IMR-90 (cell line): ENCODE data around the gene TBC1D9. TPM values are rescaled to one million over a fixed set of nuclear protein-coding genes. Genes with fewer than 3 reads are reported as not detected.

ENCODE experiments used
- ATAC-seq: fragments of 200-7000 bp; cut with Tn5 transposase; 2 replicates; pipeline ENCODE4 v1.9.1; 2020; ENCODE audit warnings: low read depth, mild to moderate bottlenecking, moderate library complexity
- BruUV-seq: library from RNA; stranded (reverse); fragments of 400-500 nt; replicated peaks from 2 replicates; lab custom pipeline; 2021; lab: Mats Ljungman, UMichigan
- CTCF ChIA-PET: fragments of 300-600 bp; formaldehyde crosslinking; extraction: SDS; loops from one replicate; lab custom pipeline; 2021; ENCODE audit warnings: antibody characterized with exemption; lab: Yijun Ruan, JAX
- POLR2A ChIA-PET: fragments of 300-600 bp; sonication (Branson Sonifier 250); formaldehyde crosslinking; loops from one replicate; lab custom pipeline; 2022; ENCODE audit warnings: antibody characterized with exemption; ENCODE audit not compliant: unreplicated experiment; lab: Charles Lee
- DNase-seq: peaks from one replicate; pipeline ENCODE4 v3.0.0; 2013
- H2AFZ ChIP-seq: replicated peaks from 2 replicates; pipeline ENCODE3; 2013; ENCODE audit warnings: low read length, mild to moderate bottlenecking; ENCODE audit not compliant: poor library complexity
- H2AK5ac ChIP-seq: 2 replicates; pipeline ENCODE4 v1.6.1; 2013; ENCODE audit warnings: low read depth, low read length, inconsistent platforms
- H2AK9ac ChIP-seq: replicated peaks from 2 replicates; pipeline ENCODE3; 2013; ENCODE audit warnings: mild to moderate bottlenecking, low read depth, low read length, moderate library complexity; ENCODE audit not compliant: poor library complexity
- H2BK120ac ChIP-seq: 2 replicates; pipeline ENCODE4 v1.6.1; 2013; ENCODE audit warnings: low read depth, low read length, inconsistent platforms
- H2BK15ac ChIP-seq: 3 replicates; pipeline ENCODE4 v1.6.1; 2013; ENCODE audit warnings: low read depth, low read length, inconsistent platforms
- H2BK20ac ChIP-seq: 2 replicates; pipeline ENCODE4 v1.6.1; 2013; ENCODE audit warnings: low read depth, mild to moderate bottlenecking, inconsistent platforms, low read length, moderate library complexity
- H2BK5ac ChIP-seq: 2 replicates; pipeline ENCODE4 v1.6.1; 2013; ENCODE audit warnings: mild to moderate bottlenecking, low read depth, low read length, inconsistent platforms; ENCODE audit not compliant: poor library complexity, severe bottlenecking
- H3K14ac ChIP-seq: replicated peaks from 2 replicates; pipeline ENCODE4 v1.6.1; 2013; ENCODE audit warnings: low read depth, low read length, inconsistent platforms
- H3K18ac ChIP-seq: 2 replicates; pipeline ENCODE4 v1.6.1; 2013; ENCODE audit warnings: low read depth, low read length, control low read depth
- H3K23ac ChIP-seq: 2 replicates; pipeline ENCODE4 v1.6.1; 2013; ENCODE audit warnings: low read depth, low read length, inconsistent platforms
- H3K27ac ChIP-seq: 2 replicates; pipeline ENCODE4 v1.5.1; 2013; ENCODE audit warnings: mild to moderate bottlenecking, control low read depth, low read length; ENCODE audit not compliant: insufficient read depth
- H3K27me3 ChIP-seq: 2 replicates; pipeline ENCODE4 v1.6.1; 2013; ENCODE audit warnings: low read length; ENCODE audit not compliant: control insufficient read depth, insufficient read depth
- H3K36me3 ChIP-seq: 2 replicates; pipeline ENCODE4 v1.6.1; 2013; ENCODE audit warnings: low read length, mixed read lengths; ENCODE audit not compliant: control insufficient read depth, insufficient read depth
- H3K4ac ChIP-seq: 2 replicates; pipeline ENCODE4 v1.6.1; 2013; ENCODE audit warnings: low read depth, low read length, inconsistent platforms
- H3K4me1 ChIP-seq: 2 replicates; pipeline ENCODE4 v1.6.1; 2013; ENCODE audit warnings: low read length, mixed read lengths; ENCODE audit not compliant: control insufficient read depth, insufficient read depth
- H3K4me2 ChIP-seq: 2 replicates; pipeline ENCODE4 v1.6.1; 2013; ENCODE audit warnings: low read depth, mild to moderate bottlenecking, control low read depth, low read length, moderate library complexity
- H3K4me3 ChIP-seq: 2 replicates; pipeline ENCODE4 v1.5.1; 2013; ENCODE audit warnings: low read depth, mild to moderate bottlenecking, control low read depth, low read length, moderate library complexity; ENCODE audit not compliant: insufficient read depth
- H3K56ac ChIP-seq: 2 replicates; pipeline ENCODE4 v1.6.1; 2013; ENCODE audit warnings: low read length, inconsistent platforms; ENCODE audit not compliant: insufficient read depth; ENCODE audit errors: extremely low read depth
- H3K79me1 ChIP-seq, 2 experiments: 2 replicates each; pipeline ENCODE4 v1.6.1; 2013; ENCODE audit warnings: low read length in 2 of 2, inconsistent platforms in 1 of 2, low read depth in 1 of 2
- H3K9ac ChIP-seq: 2 replicates; pipeline ENCODE4 v1.6.1; 2013; ENCODE audit warnings: low read depth, low read length, control low read depth
- H3K9me1 ChIP-seq: 2 replicates; pipeline ENCODE4 v1.6.1; 2013; ENCODE audit warnings: low read length, inconsistent platforms; ENCODE audit not compliant: insufficient read depth
- H3K9me3 ChIP-seq: 2 replicates; pipeline ENCODE4 v1.6.1; 2013; ENCODE audit warnings: low read length; ENCODE audit not compliant: control insufficient read depth, insufficient read depth
- H4K20me1 ChIP-seq: 2 replicates; pipeline ENCODE4 v1.6.1; 2013; ENCODE audit warnings: low read length, inconsistent platforms; ENCODE audit not compliant: insufficient read depth
- H4K5ac ChIP-seq: 2 replicates; pipeline ENCODE4 v1.6.1; 2013; ENCODE audit warnings: mild to moderate bottlenecking, low read depth, low read length, control low read depth
- H4K8ac ChIP-seq, 2 experiments: 2 replicates each; pipeline ENCODE4 v1.6.1; 2013; ENCODE audit warnings: low read depth in 2 of 2, low read length in 2 of 2, control low read depth in 1 of 2, inconsistent platforms in 1 of 2
- H4K91ac ChIP-seq: 2 replicates; pipeline ENCODE4 v1.6.1; 2013; ENCODE audit warnings: low read depth, low read length, inconsistent platforms; ENCODE audit not compliant: insufficient read depth
- CEBPB ChIP-seq: IDR thresholded peaks from 2 replicates; pipeline ENCODE4 v1.6.1; 2012; ENCODE audit warnings: low read depth, low read length, improper control_type of control experiment
- WGBS, 2 experiments: methylation state at CpG; one replicate each; pipeline versions ENCODE4 v1.1.5 to v1.1.7; 2013; ENCODE audit warnings: missing lambda C conversion rate in 2 of 2; ENCODE audit not compliant: insufficient read length in 1 of 2; ENCODE audit errors: extremely low coverage in 2 of 2; 5-methylcytosine and 5-hydroxymethylcytosine counted together
- dilution Hi-C: fragments of 300-500 bp; cut with HindIII; formaldehyde crosslinking; loops from one replicate; pipeline ENCODE4 v1.14.3; 2018; ENCODE audit warnings: low sequenced_read_pairs; ENCODE audit not compliant: unreplicated experiment
- in situ Hi-C: fragments of 300-500 bp; cut with MboI; formaldehyde crosslinking; loops from 3 replicates; pipeline ENCODE4 v1.14.3; 2019; ENCODE audit warnings: low sequenced_read_pairs, inconsistent platforms, mixed read lengths
- intact Hi-C: fragments of 100-400 bp; cut with micrococcal nuclease; formaldehyde crosslinking; loops from 2 replicates; pipeline ENCODE4 v1.10.0; 2022
- polyA plus RNA-seq, 3 experiments: library from polyadenylated mRNA; depleted of rRNA; stranded (reverse); fragments of >200 nt; gene quantifications; 2 replicates each; pipeline ENCODE4 v1.2.3, GENCODE V29; 2012; ENCODE audit warnings: low replicate concordance in 1 of 3
- total RNA-seq: library from RNA; depleted of rRNA; stranded (reverse); fragments of >200 nt; gene quantifications from 2 replicates; pipeline ENCODE4 v1.2.3, GENCODE V29; 2012
- TF ChIP-seq, protein P1 (sequence below): conservative IDR thresholded peaks from 2 replicates; pipeline ENCODE4 v1.5.1; 2012; ENCODE audit warnings: mild to moderate bottlenecking, low read depth, low read length, improper control_type of control experiment

Gene TBC1D9
- total and polyA plus RNA-seq, 2 of the 4 experiments (the other 2 are of a cell fraction) = 11.7 to 15.2 TPM

- ChIA-PET CTCF (no interaction called here), POLR2A (no interaction called here)
- Histone ChIP-seq H2BK15ac (no peak overlapping the region), H2AK5ac (no peak overlapping the region), H4K5ac (no peak overlapping the region), H4K8ac (no peak overlapping the region), H3K23ac (no peak overlapping the region), H3K27ac (no peak overlapping the region), H3K36me3 (peaks cover 15% of the 10 kb centered on the region), H2AFZ (no peak overlapping the region), H3K4me2 (no peak overlapping the region), H3K4me1 (peaks cover 7% of the 10 kb centered on the region), H2BK20ac (no peak overlapping the region), H3K56ac (no peak overlapping the region), H3K18ac (no peak overlapping the region), H3K4me3 (no peak overlapping the region), H3K79me1 (no peaks in the 10 kb centered on the region), H4K20me1 (no peaks in the 10 kb centered on the region), H3K9ac (no peak overlapping the region), H3K4ac (no peak overlapping the region), H3K27me3 (no peaks in the 10 kb centered on the region), H2AK9ac (no peak overlapping the region), H4K91ac (no peak overlapping the region), H2BK5ac (no peak overlapping the region), H3K9me3 (no peaks in the 10 kb centered on the region), H3K9me1 (peaks cover 10% of the 10 kb centered on the region; the same call in 1 of the 2 replicates), H2BK120ac (no peak overlapping the region), H3K14ac (no peak overlapping the region)
- no peak for DNase-seq
- dilution Hi-C loops (no loop called here), in situ Hi-C loops (no loop called here), intact Hi-C loops (no loop called here)
- WGBS, 2 experiments = no CpG with 5 or more reads among the region's 2 CpGs
- ATAC-seq = no peak
- TF ChIP-seq, protein P1, sequence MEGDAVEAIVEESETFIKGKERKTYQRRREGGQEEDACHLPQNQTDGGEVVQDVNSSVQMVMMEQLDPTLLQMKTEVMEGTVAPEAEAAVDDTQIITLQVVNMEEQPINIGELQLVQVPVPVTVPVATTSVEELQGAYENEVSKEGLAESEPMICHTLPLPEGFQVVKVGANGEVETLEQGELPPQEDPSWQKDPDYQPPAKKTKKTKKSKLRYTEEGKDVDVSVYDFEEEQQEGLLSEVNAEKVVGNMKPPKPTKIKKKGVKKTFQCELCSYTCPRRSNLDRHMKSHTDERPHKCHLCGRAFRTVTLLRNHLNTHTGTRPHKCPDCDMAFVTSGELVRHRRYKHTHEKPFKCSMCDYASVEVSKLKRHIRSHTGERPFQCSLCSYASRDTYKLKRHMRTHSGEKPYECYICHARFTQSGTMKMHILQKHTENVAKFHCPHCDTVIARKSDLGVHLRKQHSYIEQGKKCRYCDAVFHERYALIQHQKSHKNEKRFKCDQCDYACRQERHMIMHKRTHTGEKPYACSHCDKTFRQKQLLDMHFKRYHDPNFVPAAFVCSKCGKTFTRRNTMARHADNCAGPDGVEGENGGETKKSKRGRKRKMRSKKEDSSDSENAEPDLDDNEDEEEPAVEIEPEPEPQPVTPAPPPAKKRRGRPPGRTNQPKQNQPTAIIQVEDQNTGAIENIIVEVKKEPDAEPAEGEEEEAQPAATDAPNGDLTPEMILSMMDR = no peak
- no peak for TF ChIP-seq CEBPB
- no TSS peak for BruUV-seq
These were observed 103.6 kb downstream of the TBC1D9 start for GRCh38 chr4:140652601-140653000.
